Fibroblast of peridontal ligament (primary cell): ENCODE results near the gene MON1B.

Experiments
- DNase-seq: peaks from one replicate; pipeline ENCODE4 v3.0.0-alpha.2; 2010; ENCODE audit errors: extremely low read depth

MON1B gene

DNA sequence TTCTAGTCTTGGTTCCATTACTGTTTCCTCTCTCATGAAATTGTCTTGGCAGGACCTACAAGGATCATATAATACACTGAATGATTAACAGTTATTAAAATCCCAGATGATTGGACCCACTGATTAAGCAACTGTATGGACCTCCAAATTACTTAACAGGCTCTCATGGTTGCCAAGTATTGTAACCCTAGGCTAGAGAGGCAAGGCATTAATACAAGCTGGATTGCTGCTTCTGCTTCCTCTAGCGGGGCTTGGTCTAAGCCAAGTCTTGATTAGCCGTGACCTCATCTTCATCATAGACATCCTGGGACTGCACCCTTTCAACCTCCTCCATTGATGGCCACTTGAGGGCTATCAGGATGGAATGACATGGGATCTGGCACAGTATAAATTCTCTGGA, 55.2 kb downstream of the MON1B start:
- no peak for DNase-seq

DNA sequence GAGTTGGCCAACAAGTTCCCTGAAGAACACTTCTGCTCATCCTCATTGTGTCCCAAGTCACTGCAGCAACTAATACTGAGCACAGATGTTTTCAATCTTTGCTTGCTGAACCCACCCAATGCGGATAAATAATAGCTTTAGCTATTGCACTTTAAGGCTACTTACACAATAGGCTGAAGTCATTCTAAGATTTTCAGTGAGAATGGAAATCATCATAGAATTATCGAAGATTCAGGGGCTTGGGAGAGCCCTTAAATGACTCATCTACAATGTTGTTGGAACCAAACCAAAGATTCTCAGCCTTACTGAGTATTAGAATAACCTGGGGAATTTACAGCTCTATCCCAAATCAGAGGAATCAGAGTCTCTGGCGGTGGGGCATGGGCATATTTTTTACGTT, 59.4 kb downstream of the MON1B start:
- DNase-seq = peak; percentile 45
